Measurements from ENCODE around the gene CYGB.

DNA sequence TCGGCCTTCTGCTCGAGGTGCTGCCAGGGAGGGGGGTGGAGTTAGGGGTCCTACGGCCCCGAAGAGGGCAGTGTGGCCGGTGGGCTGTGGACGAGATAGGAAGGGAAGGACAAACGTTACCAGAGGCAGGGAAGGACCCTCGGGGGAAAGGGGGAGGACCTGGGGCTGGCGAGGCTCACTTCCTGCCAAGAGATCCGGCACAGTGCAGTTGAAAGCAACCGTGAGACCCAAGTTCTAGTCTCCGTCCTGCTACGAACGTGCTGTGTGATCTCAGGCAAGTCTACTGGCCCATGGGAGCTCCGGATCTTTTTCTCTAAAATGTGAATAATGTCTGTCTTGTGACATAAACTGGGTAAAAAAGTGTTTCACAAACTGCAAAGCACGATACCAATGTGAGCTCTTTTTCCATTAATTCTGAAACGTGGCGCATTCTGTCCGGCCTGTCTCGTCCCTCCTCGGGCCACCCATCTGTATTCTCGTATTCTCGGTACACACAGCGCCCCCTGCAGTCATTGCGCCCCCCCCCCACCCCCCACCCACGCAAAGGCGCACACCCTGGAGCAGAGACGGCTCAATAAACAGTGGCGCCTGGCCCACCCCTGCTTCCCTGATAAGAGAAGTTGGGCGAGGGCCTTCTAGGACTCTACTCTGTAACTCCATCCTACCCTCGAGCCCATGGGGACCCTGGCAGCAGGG lies 8.8 kb downstream of the CYGB start:
- TF ChIP-seq EP300 (IDR thresholded peaks at IDR 0.05) (no peak), POLR2A (IDR thresholded peaks at IDR 0.05) (no peak), POLR2AphosphoS5 (IDR thresholded peaks at IDR 0.05) (no peak)
- TF ChIP-seq, protein P1, sequence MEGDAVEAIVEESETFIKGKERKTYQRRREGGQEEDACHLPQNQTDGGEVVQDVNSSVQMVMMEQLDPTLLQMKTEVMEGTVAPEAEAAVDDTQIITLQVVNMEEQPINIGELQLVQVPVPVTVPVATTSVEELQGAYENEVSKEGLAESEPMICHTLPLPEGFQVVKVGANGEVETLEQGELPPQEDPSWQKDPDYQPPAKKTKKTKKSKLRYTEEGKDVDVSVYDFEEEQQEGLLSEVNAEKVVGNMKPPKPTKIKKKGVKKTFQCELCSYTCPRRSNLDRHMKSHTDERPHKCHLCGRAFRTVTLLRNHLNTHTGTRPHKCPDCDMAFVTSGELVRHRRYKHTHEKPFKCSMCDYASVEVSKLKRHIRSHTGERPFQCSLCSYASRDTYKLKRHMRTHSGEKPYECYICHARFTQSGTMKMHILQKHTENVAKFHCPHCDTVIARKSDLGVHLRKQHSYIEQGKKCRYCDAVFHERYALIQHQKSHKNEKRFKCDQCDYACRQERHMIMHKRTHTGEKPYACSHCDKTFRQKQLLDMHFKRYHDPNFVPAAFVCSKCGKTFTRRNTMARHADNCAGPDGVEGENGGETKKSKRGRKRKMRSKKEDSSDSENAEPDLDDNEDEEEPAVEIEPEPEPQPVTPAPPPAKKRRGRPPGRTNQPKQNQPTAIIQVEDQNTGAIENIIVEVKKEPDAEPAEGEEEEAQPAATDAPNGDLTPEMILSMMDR (IDR thresholded peaks at IDR 0.05) = peak in 1 of 4 experiments; percentile 21

Measured in gastroesophageal sphincter (tissue), 3 donors.